H9 (cell line): ENCODE results near the gene EFNA5. TPM values are rescaled to one million over a fixed set of nuclear protein-coding genes. Genes with fewer than 3 reads are reported as not detected.

ENCODE experiments used
- DNase-seq: peaks from one replicate; pipeline ENCODE4 v3.0.0-alpha.2; 2017
- H2AFZ ChIP-seq: one replicate; pipeline ENCODE4 v1.6.1; 2013; ENCODE audit warnings: mild to moderate bottlenecking, low read length, control low read depth, moderate library complexity
- H2AK5ac ChIP-seq: 2 replicates; pipeline ENCODE4 v1.6.1; 2013; ENCODE audit warnings: low read length, control low read depth, mixed read lengths; ENCODE audit not compliant: insufficient read length
- H2BK120ac ChIP-seq: one replicate; pipeline ENCODE4 v1.6.1; 2013; ENCODE audit warnings: low read depth, mild to moderate bottlenecking, low read length, control low read depth, inconsistent platforms; ENCODE audit not compliant: poor library complexity, severe bottlenecking
- H2BK12ac ChIP-seq: 2 replicates; pipeline ENCODE4 v1.6.1; 2013; ENCODE audit warnings: low read length, control low read depth, mixed read lengths, low read depth; ENCODE audit not compliant: insufficient read length
- H2BK15ac ChIP-seq: 2 replicates; pipeline ENCODE4 v1.6.1; 2013; ENCODE audit warnings: low read depth, low read length, control low read depth
- H2BK20ac ChIP-seq: one replicate; pipeline ENCODE4 v1.6.1; 2013; ENCODE audit warnings: low read depth, mild to moderate bottlenecking, low read length, control low read depth, inconsistent platforms; ENCODE audit not compliant: poor library complexity, severe bottlenecking
- H2BK5ac ChIP-seq: 2 replicates; pipeline ENCODE4 v1.6.1; 2013; ENCODE audit warnings: low read length, control low read depth, mixed read lengths; ENCODE audit not compliant: insufficient read length
- H3K14ac ChIP-seq: 2 replicates; pipeline ENCODE4 v1.6.1; 2013; ENCODE audit warnings: low read length, control low read depth; ENCODE audit not compliant: insufficient read depth
- H3K18ac ChIP-seq: 2 replicates; pipeline ENCODE4 v1.6.1; 2013; ENCODE audit warnings: low read depth, mild to moderate bottlenecking, mixed read lengths, low read length, control low read depth; ENCODE audit not compliant: insufficient read length
- H3K23ac ChIP-seq: 2 replicates; pipeline ENCODE4 v1.6.1; 2013; ENCODE audit warnings: low read length, control low read depth, mixed read lengths, low read depth; ENCODE audit not compliant: insufficient read length
- H3K23me2 ChIP-seq: 2 replicates; pipeline ENCODE4 v1.6.1; 2013; ENCODE audit warnings: low read depth, mild to moderate bottlenecking, mixed read lengths, low read length, control low read depth; ENCODE audit not compliant: insufficient read length, poor library complexity, severe bottlenecking
- H3K27ac ChIP-seq: 2 replicates; pipeline ENCODE4 v1.5.1; 2013; ENCODE audit warnings: low read length, control low read depth, mixed read lengths, low read depth; ENCODE audit not compliant: insufficient read length
- H3K27me3 ChIP-seq: 2 replicates; pipeline ENCODE4 v1.6.1; 2013; ENCODE audit warnings: low read length, control low read depth, inconsistent platforms; ENCODE audit not compliant: insufficient read depth
- H3K4ac ChIP-seq: 2 replicates; pipeline ENCODE4 v1.6.1; 2013; ENCODE audit warnings: low read depth, mild to moderate bottlenecking, control low read depth, inconsistent platforms, low read length, moderate library complexity
- H3K4me1 ChIP-seq: 2 replicates; pipeline ENCODE4 v1.6.1; 2013; ENCODE audit warnings: low read length, control low read depth, inconsistent platforms; ENCODE audit not compliant: insufficient read depth
- H3K4me2 ChIP-seq: 2 replicates; pipeline ENCODE4 v1.6.1; 2013; ENCODE audit warnings: low read length, control low read depth, mixed read lengths; ENCODE audit not compliant: insufficient read length, insufficient read depth
- H3K56ac ChIP-seq: 2 replicates; pipeline ENCODE4 v1.6.1; 2013; ENCODE audit warnings: low read depth, mild to moderate bottlenecking, mixed read lengths, low read length, control low read depth; ENCODE audit not compliant: insufficient read length
- H3K79me1 ChIP-seq: 2 replicates; pipeline ENCODE4 v1.6.1; 2013; ENCODE audit warnings: low read depth, mild to moderate bottlenecking, moderate library complexity, low read length, control low read depth, inconsistent platforms; ENCODE audit not compliant: insufficient read depth, poor library complexity, severe bottlenecking
- H3K79me2 ChIP-seq: 2 replicates; pipeline ENCODE4 v1.6.1; 2013; ENCODE audit warnings: low read length, control low read depth, inconsistent platforms; ENCODE audit not compliant: insufficient read depth
- H3K9ac ChIP-seq: 2 replicates; pipeline ENCODE4 v1.6.1; 2013; ENCODE audit warnings: low read length, control low read depth, mixed read lengths; ENCODE audit not compliant: insufficient read length; ENCODE audit errors: extremely low read depth
- H3K9me3 ChIP-seq: one replicate; pipeline ENCODE4 v1.6.1; 2013; ENCODE audit warnings: low read depth, low read length, inconsistent platforms; ENCODE audit not compliant: control insufficient read depth
- H3T11ph ChIP-seq: one replicate; pipeline ENCODE4 v1.6.1; 2013; ENCODE audit warnings: mild to moderate bottlenecking, low read length, control low read depth, inconsistent platforms
- H4K20me1 ChIP-seq: one replicate; pipeline ENCODE4 v1.6.1; 2013; ENCODE audit not compliant: control insufficient read depth, insufficient read length, insufficient read depth
- H4K5ac ChIP-seq: 2 replicates; pipeline ENCODE4 v1.6.1; 2013; ENCODE audit warnings: low read depth, mild to moderate bottlenecking, mixed read lengths, low read length, control low read depth; ENCODE audit not compliant: insufficient read length
- H4K8ac ChIP-seq: replicated peaks from 2 replicates; pipeline ENCODE4 v1.6.1; 2013; ENCODE audit warnings: low read length, control low read depth, mixed read lengths, low read depth; ENCODE audit not compliant: insufficient read length
- H4K91ac ChIP-seq: 2 replicates; pipeline ENCODE4 v1.6.1; 2013; ENCODE audit warnings: low read depth, mild to moderate bottlenecking, moderate library complexity, mixed read lengths, low read length, control low read depth; ENCODE audit not compliant: insufficient read length
- H3K27ac Mint-ChIP-seq, 3 experiments: 2 replicates in 2 of 3; 3 replicates in 1 of 3; pipeline ENCODE4 v1.8.0; 2020 to 2021; ENCODE audit warnings: mixed read lengths in 3 of 3, mild to moderate bottlenecking in 1 of 3, moderate library complexity in 1 of 3
- H3K27me3 Mint-ChIP-seq: 2 replicates; pipeline ENCODE4 v1.8.0; 2021; ENCODE audit warnings: low read depth, mild to moderate bottlenecking, moderate library complexity, mixed read lengths
- H3K36me3 Mint-ChIP-seq, 3 experiments: 2 replicates in 2 of 3; 3 replicates in 1 of 3; pipeline ENCODE4 v1.8.0; 2020 to 2021; ENCODE audit warnings: low read depth in 3 of 3, mixed read lengths in 3 of 3; ENCODE audit not compliant: insufficient read depth in 1 of 3
- H3K4me1 Mint-ChIP-seq, 2 experiments: 2 replicates each; pipeline ENCODE4 v1.8.0; 2020; ENCODE audit warnings: mixed read lengths in 2 of 2
- H3K4me3 Mint-ChIP-seq, 2 experiments: 2 replicates in 1 of 2; 3 replicates in 1 of 2; pipeline ENCODE4 v1.8.0; 2020 to 2021; ENCODE audit warnings: mild to moderate bottlenecking in 2 of 2, mixed read lengths in 2 of 2, moderate library complexity in 1 of 2
- H3K9me3 Mint-ChIP-seq, 2 experiments: 2 replicates in 1 of 2; 3 replicates in 1 of 2; pipeline ENCODE4 v1.8.0; 2020; ENCODE audit warnings: mild to moderate bottlenecking in 2 of 2, mixed read lengths in 2 of 2, moderate library complexity in 1 of 2
- whole genome bisulfite sequencing: extraction: QIAGEN DNeasy Blood & Tissue Kit; methylation state at CpG from one replicate; pipeline ENCODE4 v1.1.7; 2013; ENCODE audit warnings: missing lambda C conversion rate, low lambda C conversion rate, mixed read lengths; ENCODE audit not compliant: insufficient read length; ENCODE audit errors: extremely low coverage; 5-methylcytosine and 5-hydroxymethylcytosine counted together
- total RNA-seq: library from RNA; stranded (reverse); gene quantifications from 2 replicates; pipeline ENCODE4 v1.2.1, GENCODE V29; 2021
- TF ChIP-seq, protein P1 (sequence below): fragments of 200-600 bp; sonication (generic); conservative IDR thresholded peaks from 3 replicates; pipeline ENCODE4 v1.8.0; 2021; ENCODE audit warnings: antibody characterized with exemption, mild to moderate bottlenecking

The EFNA5 gene
- total RNA-seq, 1 experiment from 2014 or later, result 20.4 TPM

DNA sequence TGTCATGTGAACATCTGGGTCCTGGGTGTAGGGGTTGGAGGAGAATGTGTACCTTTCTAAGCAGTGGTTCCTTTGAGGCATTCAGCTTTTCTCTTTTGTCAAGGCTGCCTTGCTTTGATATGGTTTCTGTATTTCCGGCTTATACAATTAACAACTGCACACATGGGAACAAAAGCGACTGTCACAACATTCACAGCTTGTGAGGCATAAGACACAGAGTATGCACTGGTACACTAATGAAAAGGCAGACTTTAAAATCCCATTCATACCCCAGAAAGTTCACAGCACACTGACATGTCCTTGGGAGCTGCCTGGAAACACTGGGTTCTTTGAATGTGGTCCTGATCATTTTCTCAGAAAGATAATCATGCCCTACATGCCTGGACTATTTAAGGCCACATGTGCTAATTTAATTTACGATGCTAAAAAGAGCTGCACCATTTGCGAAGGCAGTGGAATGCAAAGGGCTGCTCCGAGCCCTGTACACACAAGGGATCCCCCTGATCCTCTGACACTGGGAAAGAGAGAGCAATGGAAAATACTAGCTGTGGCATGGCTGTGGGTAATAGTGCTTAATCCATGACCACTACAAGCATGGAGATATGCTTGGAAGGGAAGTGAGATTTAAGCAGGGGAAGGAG lies 131.8 kb downstream of the EFNA5 start:
- H3K27me3 Mint-ChIP-seq, result no peaks in the 10 kb centered on the region
- H3K36me3 Mint-ChIP-seq, result peaks cover 0 to 3% (median 0%) of the 10 kb centered on the region in 3 experiments; a peak in 1 of 7 replicates

More for the DNA sequence above, 131.8 kb downstream of the EFNA5 start:
- H3K9me3 Mint-ChIP-seq, result no peaks in the 10 kb centered on the region
- Histone ChIP-seq H3K27me3 (no peaks in the 10 kb centered on the region), H3K27ac (no peak overlapping the region), H2BK15ac (no peak overlapping the region), H4K91ac (no peak overlapping the region), H2AK5ac (no peak overlapping the region), H4K8ac (no peak overlapping the region), H3K56ac (no peak overlapping the region), H3K23me2 (peaks cover 2% of the 10 kb centered on the region), H3K14ac (no peak overlapping the region), H2AFZ (no peak overlapping the region), H2BK20ac (no peak overlapping the region), H3T11ph (no peak overlapping the region), H3K9ac (no peak overlapping the region), H4K20me1 (no peaks in the 10 kb centered on the region), H3K79me1 (no peaks in the 10 kb centered on the region), H3K23ac (no peak overlapping the region), H3K9me3 (no peaks in the 10 kb centered on the region), H2BK5ac (no peak overlapping the region), H2BK12ac (no peak overlapping the region), H3K4me1 (no peaks in the 10 kb centered on the region), H3K4me2 (no peak overlapping the region), H4K5ac (peak overlapping the region; percentile 22), H2BK120ac (no peak overlapping the region), H3K4ac (no peak overlapping the region), H3K18ac (no peak overlapping the region), H3K79me2 (no peaks in the 10 kb centered on the region)
- DNase-seq, result no peak
- peak overlapping the region in 1 of 3 experiments; percentile 16; a peak in 2 of 7 replicates for H3K27ac Mint-ChIP-seq
- TF ChIP-seq, protein P1, sequence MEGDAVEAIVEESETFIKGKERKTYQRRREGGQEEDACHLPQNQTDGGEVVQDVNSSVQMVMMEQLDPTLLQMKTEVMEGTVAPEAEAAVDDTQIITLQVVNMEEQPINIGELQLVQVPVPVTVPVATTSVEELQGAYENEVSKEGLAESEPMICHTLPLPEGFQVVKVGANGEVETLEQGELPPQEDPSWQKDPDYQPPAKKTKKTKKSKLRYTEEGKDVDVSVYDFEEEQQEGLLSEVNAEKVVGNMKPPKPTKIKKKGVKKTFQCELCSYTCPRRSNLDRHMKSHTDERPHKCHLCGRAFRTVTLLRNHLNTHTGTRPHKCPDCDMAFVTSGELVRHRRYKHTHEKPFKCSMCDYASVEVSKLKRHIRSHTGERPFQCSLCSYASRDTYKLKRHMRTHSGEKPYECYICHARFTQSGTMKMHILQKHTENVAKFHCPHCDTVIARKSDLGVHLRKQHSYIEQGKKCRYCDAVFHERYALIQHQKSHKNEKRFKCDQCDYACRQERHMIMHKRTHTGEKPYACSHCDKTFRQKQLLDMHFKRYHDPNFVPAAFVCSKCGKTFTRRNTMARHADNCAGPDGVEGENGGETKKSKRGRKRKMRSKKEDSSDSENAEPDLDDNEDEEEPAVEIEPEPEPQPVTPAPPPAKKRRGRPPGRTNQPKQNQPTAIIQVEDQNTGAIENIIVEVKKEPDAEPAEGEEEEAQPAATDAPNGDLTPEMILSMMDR, result no peak
- WGBS, result no CpG with 5 or more reads among the region's 5 CpGs
- H3K4me3 Mint-ChIP-seq, result no peak overlapping the region
- H3K4me1 Mint-ChIP-seq, result peaks cover 30 to 36% of the 10 kb centered on the region in 2 experiments
